ENCODE data around the gene NR2C2.

NR2C2 gene

DNA sequence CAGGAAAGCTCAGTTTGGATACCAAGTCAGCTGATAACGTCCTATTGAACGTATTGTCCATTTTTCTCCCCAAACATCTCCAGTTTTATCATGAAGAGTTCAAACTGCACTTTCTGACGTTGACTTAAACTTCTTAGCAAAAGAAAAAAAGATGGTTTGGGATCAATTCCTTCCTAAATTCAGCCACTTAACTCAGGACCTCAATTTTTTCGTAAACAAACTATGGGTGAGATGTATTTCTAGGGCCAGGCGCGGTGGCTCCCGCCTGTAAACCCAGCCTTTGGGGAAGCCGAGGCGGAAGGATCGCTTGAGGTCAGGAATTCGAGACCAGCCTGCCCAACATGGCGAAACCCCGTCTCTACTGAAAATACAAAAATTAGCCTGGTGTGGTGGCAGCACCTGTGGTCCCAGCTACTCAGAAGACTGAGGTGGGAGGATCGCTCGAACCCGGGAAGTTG lies 118.2 kb downstream of the NR2C2 start:
- DNase-seq, result no peak

DNA sequence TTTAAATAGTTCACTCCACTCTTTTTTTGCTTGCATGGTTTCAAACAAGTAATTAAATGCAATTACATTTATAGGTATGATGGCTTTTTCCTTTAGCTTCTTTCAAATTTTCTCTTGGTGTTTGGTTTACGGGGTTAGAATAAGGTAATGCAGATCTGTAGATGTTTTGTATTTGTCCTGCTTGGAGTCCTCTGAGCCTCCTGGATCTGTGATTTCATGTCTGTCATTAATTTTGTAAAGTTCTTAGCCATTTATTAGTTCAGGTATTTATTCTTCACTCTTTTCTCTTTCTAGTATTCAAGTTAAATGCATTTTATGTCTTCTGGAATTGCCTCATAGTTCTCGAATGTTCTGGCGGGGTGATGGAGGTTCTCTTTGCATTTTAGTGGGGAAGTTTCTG lies 119.1 kb downstream of the NR2C2 start:
- DNase-seq, result no peak

DNA sequence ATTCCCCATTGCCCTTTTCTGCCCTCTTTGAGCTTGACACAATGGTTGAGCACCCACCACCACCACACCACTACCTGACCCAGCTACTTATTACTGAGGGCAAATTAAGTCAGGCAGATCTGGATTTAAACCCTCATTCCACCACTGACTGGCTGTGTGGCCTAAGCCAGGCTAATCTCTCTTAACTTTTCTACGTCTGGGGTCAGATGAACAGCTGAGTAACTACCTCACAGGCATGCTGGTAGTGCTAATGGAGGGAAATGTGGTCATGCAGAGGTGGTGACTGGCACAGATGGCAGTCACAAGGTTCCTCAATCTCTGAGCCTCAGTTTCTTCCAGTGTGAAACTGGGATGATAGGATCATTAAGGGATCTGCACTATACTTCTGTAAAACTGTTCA lies 122.1 kb downstream of the NR2C2 start:
- DNase-seq, result no peak

DNA sequence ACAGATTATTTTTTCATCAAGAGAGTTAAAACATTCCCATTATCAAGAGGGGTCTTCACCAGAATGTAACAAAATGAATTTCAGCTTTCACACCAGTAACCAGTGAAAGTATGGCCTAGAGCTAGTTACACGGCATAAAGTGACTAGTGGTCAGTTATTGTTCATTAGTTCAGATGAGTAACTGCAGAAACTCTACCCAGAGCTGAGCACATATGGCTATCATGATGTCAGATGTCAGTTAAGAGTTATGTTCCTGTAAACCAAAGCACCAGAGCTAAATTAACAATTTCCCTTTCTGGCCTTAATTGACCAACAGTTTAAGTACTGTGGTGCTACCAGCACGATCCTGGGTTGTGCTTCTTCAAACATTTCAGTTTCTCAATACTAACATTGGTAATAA lies 124.3 kb downstream of the NR2C2 start:
- DNase-seq, result no peak

DNA sequence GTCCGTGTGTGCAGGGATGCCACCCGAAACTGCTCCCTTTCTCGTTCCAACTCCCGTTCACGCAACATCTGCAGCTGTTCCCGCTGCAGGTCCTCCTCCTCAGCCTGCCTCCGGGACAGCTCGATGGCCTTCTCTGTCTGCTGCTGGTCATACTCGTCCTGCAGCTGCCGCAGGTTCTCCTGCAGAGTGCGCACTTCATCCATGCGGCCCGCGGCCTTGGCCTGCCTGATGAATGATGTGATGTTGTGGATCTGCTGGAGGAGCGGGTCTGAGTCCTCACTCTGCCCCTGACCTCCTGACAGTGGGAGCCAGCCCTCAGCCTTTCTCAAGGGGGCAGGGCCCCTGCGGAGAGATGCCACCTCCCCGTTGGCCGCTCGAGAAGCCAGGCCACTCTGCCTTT lies 127.1 kb downstream of the NR2C2 start:
- no peak for DNase-seq

DNA sequence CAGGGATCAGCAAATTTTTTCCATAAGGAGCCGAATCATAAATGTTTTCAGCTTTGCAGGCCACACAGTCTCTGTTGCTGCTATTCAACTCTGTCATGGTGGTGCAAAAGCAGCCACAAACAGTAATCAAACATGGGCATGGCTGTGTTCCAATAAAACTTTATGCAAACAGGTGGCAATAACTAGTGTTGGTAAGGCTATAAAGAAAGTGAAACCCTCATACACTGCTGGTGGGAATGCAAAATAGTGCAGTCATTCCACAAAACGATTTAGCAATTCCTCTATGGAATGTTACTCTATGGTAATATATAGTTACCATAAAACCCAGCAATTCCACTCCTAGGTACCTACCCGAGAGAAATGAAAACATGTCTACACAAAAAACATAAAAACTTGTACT lies 131.7 kb downstream of the NR2C2 start:
- DNase-seq, result no peak

DNA sequence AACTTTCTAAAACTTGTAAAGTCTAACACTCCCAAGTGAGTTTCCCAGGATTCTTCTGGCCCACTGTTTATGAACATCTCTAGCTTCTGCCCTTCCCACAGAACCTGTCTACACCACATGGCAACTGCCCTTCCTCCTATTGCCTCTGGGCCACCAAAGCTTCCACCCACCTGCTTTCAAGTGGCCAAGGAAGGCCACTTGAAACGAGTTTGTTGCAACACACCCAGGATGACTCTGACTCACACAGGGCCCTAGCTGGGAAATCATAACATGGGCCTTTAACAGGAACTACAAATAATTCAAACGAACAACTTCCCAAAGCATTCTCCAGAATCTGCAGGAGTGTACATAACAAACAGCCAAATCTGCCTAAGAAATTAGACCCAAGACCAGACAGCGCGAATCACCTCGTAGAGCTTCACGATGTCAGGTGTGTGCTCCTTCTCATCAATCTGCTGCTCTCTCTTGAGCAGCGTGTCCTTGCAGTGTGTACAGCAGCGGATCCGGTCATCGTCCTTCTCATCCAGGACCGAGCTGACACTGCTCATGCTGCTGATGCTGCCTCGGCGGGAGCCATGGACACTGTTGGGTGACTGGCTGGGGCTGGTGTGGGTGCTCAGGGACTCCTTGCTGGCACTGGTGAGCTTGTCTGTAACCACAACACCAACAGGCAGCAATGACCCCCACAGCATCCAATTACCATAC lies 134.7 kb downstream of the NR2C2 start:
- no peak for DNase-seq

DNA sequence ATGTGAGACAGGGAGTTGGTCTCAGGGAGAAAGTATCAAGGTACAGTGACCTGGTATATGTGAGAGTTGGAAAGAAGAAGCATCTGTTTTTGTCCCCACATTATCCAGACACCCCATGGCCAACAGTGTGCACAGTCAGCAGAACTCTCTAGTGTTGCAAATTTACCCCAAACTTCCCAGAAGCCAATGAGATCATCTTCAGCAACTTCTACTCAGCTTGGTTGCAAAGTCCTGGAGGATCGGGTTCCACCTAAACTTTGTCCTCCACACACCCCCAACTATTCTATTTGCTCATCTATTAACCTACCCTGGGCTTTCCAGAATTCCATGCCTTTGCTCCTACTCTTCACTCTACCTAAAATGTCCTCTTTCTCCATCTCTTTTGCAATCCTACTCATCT lies 135.9 kb downstream of the NR2C2 start:
- no peak for DNase-seq

DNA sequence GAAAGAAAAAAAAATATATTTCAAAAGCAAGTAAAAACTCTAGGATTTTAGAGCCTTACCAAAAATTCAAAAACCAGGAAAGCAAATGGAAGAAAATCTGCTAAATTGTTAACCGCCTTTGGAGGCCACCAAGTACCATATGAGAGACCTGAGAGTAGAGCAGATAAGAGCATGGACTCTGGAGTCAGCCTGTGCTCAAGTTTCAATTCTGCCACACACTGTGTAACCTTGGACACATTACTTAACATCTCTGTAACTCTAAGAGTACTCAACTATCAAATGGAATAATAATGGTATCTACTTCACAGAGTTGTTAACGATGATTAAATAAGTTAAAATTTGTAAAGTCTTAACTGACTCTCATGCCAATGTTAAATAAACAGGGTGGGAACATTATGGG lies 138.9 kb downstream of the NR2C2 start:
- no peak for DNase-seq

DNA sequence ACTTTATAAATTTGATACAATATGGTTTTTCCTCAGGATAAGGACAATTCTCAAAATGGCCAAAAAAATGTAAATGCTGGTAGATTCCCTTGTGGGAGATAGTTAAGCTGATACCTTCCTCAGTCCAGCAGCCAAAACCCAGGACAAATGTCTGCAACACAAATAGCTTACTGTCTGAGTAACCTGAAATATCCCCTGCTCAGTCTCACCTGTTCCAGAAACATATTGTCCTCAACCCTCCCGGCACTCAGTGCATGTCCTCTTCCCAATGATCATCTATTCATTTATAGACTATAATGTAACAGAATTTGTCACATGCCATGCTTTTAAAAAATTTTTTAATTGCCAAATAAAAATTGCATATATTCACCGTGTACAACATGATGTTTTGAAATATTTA lies 139.3 kb downstream of the NR2C2 start:
- DNase-seq, result no peak

DNA sequence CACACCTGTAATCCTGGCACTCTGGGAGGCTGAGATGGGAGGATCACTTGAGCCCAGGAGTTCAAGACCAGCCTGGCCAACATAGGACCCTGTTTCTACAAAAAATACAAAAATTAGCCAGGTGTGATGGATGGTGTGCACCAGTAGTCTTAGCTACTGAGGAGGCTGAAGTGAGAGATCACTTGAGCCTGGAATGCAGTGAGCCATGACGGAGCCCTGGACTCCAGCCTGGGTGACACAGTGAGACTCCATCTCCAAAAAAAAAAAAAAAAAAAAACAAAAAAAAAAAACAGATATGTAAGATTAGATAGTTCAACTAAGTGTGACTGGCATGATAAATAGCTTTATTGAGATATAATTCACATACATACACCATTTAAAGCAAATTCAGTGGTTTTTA lies 141.8 kb downstream of the NR2C2 start:
- no peak for DNase-seq

DNA sequence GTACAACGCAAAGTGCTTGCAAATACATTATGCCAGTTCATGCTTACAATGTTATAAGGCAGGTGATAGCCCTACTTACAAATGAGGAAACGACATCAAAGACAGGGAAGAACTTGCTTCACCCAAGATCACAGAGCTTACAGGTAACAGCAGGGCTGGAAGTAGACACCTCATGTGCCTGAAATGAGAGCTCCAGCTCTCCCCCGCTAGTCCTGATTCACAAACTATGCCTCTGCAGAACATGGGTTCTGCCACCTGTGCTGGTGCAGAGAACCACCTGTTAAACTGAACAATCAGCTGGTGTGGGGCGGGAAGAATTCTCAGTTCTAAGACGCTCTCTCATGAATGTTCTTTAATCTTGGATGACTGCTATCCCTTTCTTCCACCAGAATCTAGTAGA lies 144.2 kb downstream of the NR2C2 start:
- no peak for DNase-seq

DNA sequence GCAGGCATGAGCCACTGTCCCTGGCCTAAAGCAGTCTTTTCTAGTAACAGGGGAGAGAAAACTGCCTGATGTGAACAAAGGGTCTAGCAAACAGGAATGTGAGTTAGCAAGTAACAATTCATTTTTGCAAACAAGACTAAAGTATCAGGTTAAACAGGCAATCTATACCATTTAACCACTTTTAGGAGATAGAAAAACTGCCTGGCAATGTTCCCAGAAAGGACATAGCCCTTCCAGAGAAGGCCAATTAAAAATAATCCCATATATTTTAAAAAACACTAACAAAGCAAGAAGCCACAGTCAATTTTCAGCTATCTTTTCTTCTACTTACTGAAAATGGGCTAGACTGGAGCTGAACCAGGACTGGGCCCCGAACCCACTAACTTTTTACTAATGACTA lies 145.3 kb downstream of the NR2C2 start:
- no peak for DNase-seq

DNA sequence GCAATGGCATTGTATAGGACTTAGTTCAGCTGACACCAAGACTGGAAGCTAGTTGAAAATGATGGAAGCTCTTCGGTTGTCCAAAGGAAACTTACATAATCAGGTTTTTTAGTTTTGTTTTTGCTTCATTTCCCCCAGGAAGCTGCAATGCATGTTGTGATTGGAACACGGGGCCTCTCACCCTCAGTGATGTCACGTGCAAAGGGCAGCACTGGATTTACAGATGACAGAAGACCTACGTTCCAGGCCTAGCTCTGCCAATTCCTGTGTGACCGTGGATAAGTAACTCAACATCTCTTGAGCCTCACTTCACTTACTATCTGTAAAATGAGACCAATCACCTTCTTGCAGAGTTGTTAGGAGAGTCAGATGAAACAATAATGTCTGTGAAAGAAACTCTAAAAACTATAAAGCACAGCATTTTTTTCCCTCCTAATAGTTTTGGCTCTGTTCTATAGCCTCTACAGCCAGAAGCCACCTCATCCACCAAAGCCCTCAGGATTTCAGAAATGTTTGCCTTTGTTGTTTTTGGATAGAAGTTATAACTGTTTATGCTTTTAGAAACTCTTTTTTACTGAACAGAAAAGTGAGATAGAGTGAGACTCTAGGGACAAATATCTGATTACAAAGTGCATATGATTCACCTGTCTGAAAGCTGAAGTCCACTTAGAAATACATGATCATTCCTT lies 146.9 kb downstream of the NR2C2 start:
- no peak for DNase-seq

DNA sequence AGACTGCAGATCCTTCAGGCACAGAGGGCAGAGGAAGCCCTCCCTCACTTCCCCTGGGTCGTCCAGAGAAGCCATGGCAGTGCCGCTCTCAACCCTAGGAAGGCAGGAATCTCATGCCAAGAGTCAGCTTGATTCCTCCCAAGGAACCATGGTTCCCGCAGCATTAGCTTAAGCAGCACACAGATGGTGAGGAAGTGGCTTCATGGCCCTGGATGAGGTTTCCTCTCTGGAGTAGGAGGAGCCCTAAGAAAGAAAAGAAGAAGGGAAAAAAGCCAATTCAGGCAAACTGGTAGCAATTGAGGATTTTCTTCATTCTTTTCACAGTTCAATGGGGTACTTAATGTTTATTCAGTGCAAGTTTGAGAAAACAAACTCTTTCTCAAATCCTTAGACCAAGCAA lies 148.7 kb downstream of the NR2C2 start:
- no peak for DNase-seq

DNA sequence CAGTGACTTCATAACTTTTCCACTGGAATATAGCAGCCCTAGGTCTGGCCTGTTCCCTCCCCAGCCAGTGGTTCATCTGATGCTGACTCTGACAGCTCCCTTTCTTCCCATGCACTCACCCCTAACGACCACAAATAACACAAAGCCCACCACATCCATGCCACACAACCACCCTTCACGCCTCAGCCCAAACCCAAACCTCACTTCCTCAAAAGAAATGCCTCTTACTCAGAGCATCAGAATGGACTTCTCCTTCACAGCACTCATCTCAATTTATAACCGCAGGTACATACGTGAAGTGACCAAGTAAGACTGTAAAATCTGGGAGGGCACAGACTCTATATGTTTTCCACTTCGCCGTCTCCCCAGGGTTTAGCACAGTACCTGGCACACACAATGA lies 150.5 kb downstream of the NR2C2 start:
- no peak for DNase-seq
